A549 (cell line): Measurements from ENCODE around the gene CLSTN2. TPM values are rescaled to one million over a fixed set of nuclear protein-coding genes. Genes with fewer than 3 reads are reported as not detected.

Experiments
- ATAC-seq, 2 experiments: fragments of 200-7000 bp in 1 of 2; fragments of >200 bp in 1 of 2; cut with Nextera tagmentation in 1 of 2; cut with Tn5 transposase in 1 of 2; 3 replicates each; pipeline versions ENCODE4 v1.8.0 to v1.9.1; 2018 to 2020; ENCODE audit warnings: mild to moderate bottlenecking in 1 of 2, moderate library complexity in 1 of 2
- CTCF ChIA-PET: fragments of 300-600 bp; sonication (Branson Sonifier 250); formaldehyde crosslinking; extraction: SDS; loops from one replicate; lab custom pipeline; 2021; ENCODE audit warnings: antibody characterized with exemption, inconsistent platforms; lab: Yijun Ruan, JAX
- POLR2A ChIA-PET: fragments of 350-600 bp; formaldehyde crosslinking; extraction: SDS; loops from one replicate; lab custom pipeline; 2021; ENCODE audit warnings: antibody characterized with exemption, inconsistent platforms; lab: Yijun Ruan, JAX
- DNase-seq, 2 experiments: peaks; one replicate each; pipeline versions ENCODE4 v3.0.0 to v3.0.0-alpha.2; 2011 to 2016; ENCODE audit warnings: low read depth in 1 of 2, low spot score in 1 of 2
- FAIRE-seq: peaks from 2 replicates; lab custom pipeline; 2011; peaks lifted over from hg19 to GRCh38; lab: Jason Lieb, UNC
- H3K27ac ChIP-seq, 2 experiments: fragments of >200 bp; sonication (Bioruptor Twin); formaldehyde crosslinking; 3 replicates each; pipeline ENCODE4 v1.5.1; 2016 to 2017
- H3K4me1 ChIP-seq: fragments of >200 bp; sonication (Bioruptor Twin); formaldehyde crosslinking; 3 replicates; pipeline ENCODE4 v1.6.1; 2016
- H3K4me2 ChIP-seq: fragments of >200 bp; sonication (Bioruptor Twin); formaldehyde crosslinking; 3 replicates; pipeline ENCODE4 v1.6.1; 2016
- H3K4me3 ChIP-seq: fragments of >200 bp; sonication (Bioruptor Twin); formaldehyde crosslinking; 3 replicates; pipeline ENCODE4 v1.5.1; 2016
- H3K9me3 ChIP-seq: fragments of >200 bp; sonication (Bioruptor Twin); formaldehyde crosslinking; 3 replicates; pipeline ENCODE4 v1.6.1; 2016
- BHLHE40 ChIP-seq: IDR thresholded peaks from 2 replicates; pipeline ENCODE4 v1.6.1; 2012; ENCODE audit warnings: low read depth, low read length, inconsistent platforms
- CHD4 ChIP-seq: fragments of 200-600 bp; sonication (generic); IDR thresholded peaks from 2 replicates; pipeline ENCODE4 v1.6.1; 2016; ENCODE audit warnings: antibody characterized with exemption, mild to moderate bottlenecking, borderline replicate concordance
- EHMT2 ChIP-seq: fragments of 200-600 bp; sonication (generic); IDR thresholded peaks from 2 replicates; pipeline ENCODE4 v1.6.1; 2016; ENCODE audit warnings: antibody characterized with exemption, low read depth, mild to moderate bottlenecking, moderate library complexity
- FOSB ChIP-seq: fragments of 250-450 bp; sonication (Bioruptor Pico); IDR thresholded peaks from 2 replicates; pipeline ENCODE4 v1.5.0; 2020; ENCODE audit warnings: mild to moderate bottlenecking, moderate library complexity
- FOXS1 ChIP-seq: fragments of 250-450 bp; sonication (Bioruptor Pico); IDR thresholded peaks from 2 replicates; pipeline ENCODE4 v1.5.0; 2020; ENCODE audit warnings: mild to moderate bottlenecking, moderate library complexity
- HOXA7 ChIP-seq: fragments of 250-450 bp; sonication (Bioruptor Pico); IDR thresholded peaks from 2 replicates; pipeline ENCODE4 v1.5.0; 2020; ENCODE audit warnings: mild to moderate bottlenecking, moderate library complexity
- HOXB13 ChIP-seq: fragments of 250-450 bp; sonication (Bioruptor Pico); IDR thresholded peaks from 2 replicates; pipeline ENCODE4 v1.5.0; 2020; ENCODE audit warnings: low read depth, mild to moderate bottlenecking, moderate library complexity
- MAFK ChIP-seq: fragments of 450-650 bp; IDR thresholded peaks from 2 replicates; pipeline ENCODE4 v1.6.1; 2014; ENCODE audit not compliant: partially characterized antibody
- NFE2L2 ChIP-seq: fragments of 150-350 bp; conservative IDR thresholded peaks from 2 replicates; pipeline ENCODE4 v1.6.1; 2014; ENCODE audit warnings: low read length
- NPAS2 ChIP-seq: fragments of 250-450 bp; sonication (Bioruptor Pico); IDR thresholded peaks from 2 replicates; pipeline ENCODE4 v1.8.0; 2022; ENCODE audit warnings: mild to moderate bottlenecking, moderate library complexity, borderline replicate concordance
- PHF8 ChIP-seq: fragments of 200-600 bp; sonication (generic); IDR thresholded peaks from 2 replicates; pipeline ENCODE4 v1.6.1; 2016; ENCODE audit warnings: low read depth, mild to moderate bottlenecking, antibody characterized with exemption, moderate library complexity, borderline replicate concordance
- RFX5 ChIP-seq: fragments of 450-650 bp; IDR thresholded peaks from 2 replicates; pipeline ENCODE4 v1.7.1; 2014; ENCODE audit warnings: antibody characterized with exemption, mild to moderate bottlenecking, moderate library complexity
- SREBF2 ChIP-seq: fragments of 450-650 bp; IDR thresholded peaks from 2 replicates; pipeline ENCODE4 v1.6.1; 2014; ENCODE audit warnings: mild to moderate bottlenecking, moderate library complexity
- ZNF302 ChIP-seq: fragments of 250-450 bp; sonication (Bioruptor Pico); IDR thresholded peaks from 2 replicates; pipeline ENCODE4 v1.9.0; 2021; ENCODE audit warnings: inconsistent platforms, mild to moderate bottlenecking, moderate library complexity
- WGBS: methylation state at CpG from one replicate; pipeline ENCODE4 v1.1.6; 2017; ENCODE audit errors: missing lambda C conversion rate; 5-methylcytosine and 5-hydroxymethylcytosine counted together
- polyA plus RNA-seq, 4 experiments: library from polyadenylated mRNA; depleted of rRNA in 3 of 4; stranded (reverse); fragments of >200 nt; fragmentation: RNase III in 1 of 4; extraction: RNeasy Plus Mini Kit Qiagen cat#74134 plus additional on column Dnase treatment in 1 of 4; gene quantifications; 2 replicates in 3 of 4; 3 replicates in 1 of 4; pipeline ENCODE4 v1.2.3, GENCODE V29; 2011 to 2017
- TF ChIP-seq, protein P1 (sequence below): fragments of 250-450 bp; sonication (Bioruptor Pico); IDR thresholded peaks from 2 replicates; pipeline ENCODE4 v1.5.0; 2021; ENCODE audit warnings: mild to moderate bottlenecking, moderate library complexity, borderline replicate concordance
- TF ChIP-seq, protein P2 (sequence below): IDR thresholded peaks from 2 replicates; pipeline ENCODE4 v1.6.1; 2012
- TF ChIP-seq, protein P3 (sequence below): fragments of 150-350 bp; IDR thresholded peaks from 2 replicates; pipeline ENCODE4 v1.6.1; 2014; ENCODE audit warnings: low read depth, mild to moderate bottlenecking, low read length
- TF ChIP-seq, protein P4 (sequence below): fragments of >200 bp; sonication (Bioruptor Twin); formaldehyde crosslinking; IDR thresholded peaks from 3 replicates; pipeline ENCODE4 v1.5.1; 2016

Gene CLSTN2
- polyA plus RNA-seq, 2 of the 4 experiments (the other 2 are of a cell fraction) = 0.03 to 0.04 TPM

DNA sequence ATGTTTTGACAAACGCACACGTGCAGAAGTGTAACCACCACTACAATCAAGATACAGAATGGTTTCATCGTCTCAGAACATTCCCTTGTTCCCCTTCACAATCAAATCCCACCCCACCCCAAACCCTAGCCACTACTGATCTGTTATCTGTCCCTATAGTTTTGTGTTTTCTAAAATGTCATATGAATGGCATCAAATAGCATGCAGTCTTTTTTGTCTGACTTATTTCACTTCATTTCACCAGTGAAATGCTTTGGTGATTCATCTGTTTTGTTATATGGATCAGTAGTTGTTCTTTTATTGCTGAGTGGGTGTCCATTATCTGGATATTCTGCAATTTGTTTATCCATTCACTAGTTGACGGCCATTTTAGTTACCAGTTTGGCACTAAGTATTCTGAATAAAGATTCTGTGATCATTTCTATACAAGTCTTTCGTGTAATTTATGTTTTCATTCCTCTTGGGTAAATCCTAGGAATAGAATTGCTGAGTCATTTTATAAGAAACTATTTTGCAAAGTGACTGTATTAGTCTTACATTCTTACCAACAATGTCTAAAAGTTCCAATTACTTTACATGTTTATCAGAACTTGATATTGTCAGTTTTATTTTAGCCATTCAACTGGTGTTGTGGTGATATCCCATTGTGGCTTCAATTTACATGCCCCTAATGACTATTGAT lies 232.8 kb downstream of the CLSTN2 start:
- H3K27ac ChIP-seq = no peak overlapping the region
- POLR2A ChIA-PET = no interaction called here
- H3K4me3 ChIP-seq = no peak overlapping the region
- CTCF ChIA-PET = no interaction called here
- FAIRE-seq (no peak), ATAC-seq (no peak), DNase-seq (no peak)
- TF ChIP-seq ZNF302 (CRISPR knock-in tag) = no peak
- peak; percentile 63 for TF ChIP-seq MAFK
- TF ChIP-seq NFE2L2 = peak; percentile 36; the same call in 1 of the 2 replicates
- H3K9me3 ChIP-seq = no peaks in the 10 kb centered on the region
- H3K4me2 ChIP-seq = no peak overlapping the region
- H3K4me1 ChIP-seq = no peaks in the 10 kb centered on the region
- WGBS = 54% methylated on average over 5 of the region's 5 CpGs

DNA sequence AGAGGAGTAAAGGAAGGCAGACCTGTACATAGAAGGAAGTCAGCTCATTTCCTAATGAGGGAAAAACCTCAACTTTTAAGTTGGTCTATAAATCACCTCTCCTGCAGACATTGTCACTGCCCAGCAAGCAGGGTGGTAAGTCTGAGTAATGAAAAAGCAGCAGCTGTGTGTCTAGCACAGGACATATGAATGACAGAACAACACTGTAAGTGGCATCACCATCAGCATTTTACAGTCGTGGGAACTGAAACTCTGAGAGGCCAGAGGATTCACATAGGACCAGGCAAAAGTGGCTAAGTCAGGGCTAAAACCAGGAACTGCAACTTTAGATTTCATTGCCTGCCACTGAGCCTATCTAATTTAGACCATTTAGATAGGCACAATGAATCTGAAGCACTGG lies 235.6 kb downstream of the CLSTN2 start:
- H3K4me2 ChIP-seq = no peak overlapping the region
- TF ChIP-seq, protein P1, sequence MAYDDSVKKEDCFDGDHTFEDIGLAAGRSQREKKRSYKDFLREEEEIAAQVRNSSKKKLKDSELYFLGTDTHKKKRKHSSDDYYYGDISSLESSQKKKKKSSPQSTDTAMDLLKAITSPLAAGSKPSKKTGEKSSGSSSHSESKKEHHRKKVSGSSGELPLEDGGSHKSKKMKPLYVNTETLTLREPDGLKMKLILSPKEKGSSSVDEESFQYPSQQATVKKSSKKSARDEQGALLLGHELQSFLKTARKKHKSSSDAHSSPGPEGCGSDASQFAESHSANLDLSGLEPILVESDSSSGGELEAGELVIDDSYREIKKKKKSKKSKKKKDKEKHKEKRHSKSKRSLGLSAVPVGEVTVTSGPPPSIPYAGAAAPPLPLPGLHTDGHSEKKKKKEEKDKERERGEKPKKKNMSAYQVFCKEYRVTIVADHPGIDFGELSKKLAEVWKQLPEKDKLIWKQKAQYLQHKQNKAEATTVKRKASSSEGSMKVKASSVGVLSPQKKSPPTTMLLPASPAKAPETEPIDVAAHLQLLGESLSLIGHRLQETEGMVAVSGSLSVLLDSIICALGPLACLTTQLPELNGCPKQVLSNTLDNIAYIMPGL (CRISPR knock-in tag) = no peak
- no peak for TF ChIP-seq MAFK
- TF ChIP-seq NPAS2 = no peak
- TF ChIP-seq RFX5 = no peak
- TF ChIP-seq FOSB (CRISPR knock-in tag) = no peak
- TF ChIP-seq CHD4 = no peak
- no peak for TF ChIP-seq PHF8
- no peak for TF ChIP-seq BHLHE40
- TF ChIP-seq SREBF2 = no peak
- TF ChIP-seq, protein P2, sequence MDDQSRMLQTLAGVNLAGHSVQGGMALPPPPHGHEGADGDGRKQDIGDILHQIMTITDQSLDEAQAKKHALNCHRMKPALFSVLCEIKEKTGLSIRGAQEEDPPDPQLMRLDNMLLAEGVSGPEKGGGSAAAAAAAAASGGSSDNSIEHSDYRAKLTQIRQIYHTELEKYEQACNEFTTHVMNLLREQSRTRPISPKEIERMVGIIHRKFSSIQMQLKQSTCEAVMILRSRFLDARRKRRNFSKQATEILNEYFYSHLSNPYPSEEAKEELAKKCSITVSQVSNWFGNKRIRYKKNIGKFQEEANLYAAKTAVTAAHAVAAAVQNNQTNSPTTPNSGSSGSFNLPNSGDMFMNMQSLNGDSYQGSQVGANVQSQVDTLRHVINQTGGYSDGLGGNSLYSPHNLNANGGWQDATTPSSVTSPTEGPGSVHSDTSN = no peak
- no peak for TF ChIP-seq FOXS1
- no peak for TF ChIP-seq HOXB13 (CRISPR knock-in tag)
- no peak for FAIRE-seq
- WGBS = 0% methylated on average over 1 of the region's 1 CpG
- DNase-seq = no peak
- no peak for ATAC-seq
- no peaks in the 10 kb centered on the region for H3K4me1 ChIP-seq
- POLR2A ChIA-PET = no interaction called here
- H3K9me3 ChIP-seq = no peaks in the 10 kb centered on the region
- CTCF ChIA-PET = interaction anchor here (0.8 kb wide), 1 partner anchor 282 kb away, joined by 3 read pairs; no protein-coding TSS in a partner anchor
- no peak overlapping the region for H3K4me3 ChIP-seq
- no peak overlapping the region for H3K27ac ChIP-seq

DNA sequence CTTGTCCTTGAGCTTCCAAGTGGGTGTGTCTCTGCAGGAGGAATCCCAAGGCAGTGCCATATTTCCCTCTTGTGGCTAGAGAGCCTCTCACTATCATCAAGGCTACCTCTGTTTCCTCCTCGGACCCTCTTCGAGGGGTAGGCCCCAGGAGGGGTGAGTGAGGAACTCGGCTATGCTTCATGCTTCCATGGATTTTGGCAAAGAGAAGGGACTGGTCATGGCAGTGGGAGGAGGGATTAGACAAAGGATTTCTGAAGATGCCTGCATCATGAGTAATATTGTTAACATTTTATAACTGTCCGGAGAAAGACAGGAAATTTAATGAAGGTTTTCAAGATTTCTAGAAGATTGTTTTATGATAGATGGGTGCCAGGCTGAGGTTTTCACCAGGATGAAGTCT lies 241.5 kb downstream of the CLSTN2 start:
- H3K4me2 ChIP-seq = no peak overlapping the region
- no peak for FAIRE-seq
- ChIA-PET POLR2A (no interaction called here), CTCF (interaction anchor here (1.3 kb wide), 1 partner anchor 13 kb away, joined by 3 read pairs; no protein-coding TSS in a partner anchor)
- H3K27ac ChIP-seq = no peak overlapping the region
- no peak overlapping the region for H3K4me3 ChIP-seq
- H3K9me3 ChIP-seq = no peaks in the 10 kb centered on the region
- no peak for TF ChIP-seq EHMT2
- TF ChIP-seq, protein P3, sequence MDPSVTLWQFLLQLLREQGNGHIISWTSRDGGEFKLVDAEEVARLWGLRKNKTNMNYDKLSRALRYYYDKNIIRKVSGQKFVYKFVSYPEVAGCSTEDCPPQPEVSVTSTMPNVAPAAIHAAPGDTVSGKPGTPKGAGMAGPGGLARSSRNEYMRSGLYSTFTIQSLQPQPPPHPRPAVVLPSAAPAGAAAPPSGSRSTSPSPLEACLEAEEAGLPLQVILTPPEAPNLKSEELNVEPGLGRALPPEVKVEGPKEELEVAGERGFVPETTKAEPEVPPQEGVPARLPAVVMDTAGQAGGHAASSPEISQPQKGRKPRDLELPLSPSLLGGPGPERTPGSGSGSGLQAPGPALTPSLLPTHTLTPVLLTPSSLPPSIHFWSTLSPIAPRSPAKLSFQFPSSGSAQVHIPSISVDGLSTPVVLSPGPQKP = no peak
- TF ChIP-seq HOXA7 (CRISPR knock-in tag) = no peak
- TF ChIP-seq, protein P4, sequence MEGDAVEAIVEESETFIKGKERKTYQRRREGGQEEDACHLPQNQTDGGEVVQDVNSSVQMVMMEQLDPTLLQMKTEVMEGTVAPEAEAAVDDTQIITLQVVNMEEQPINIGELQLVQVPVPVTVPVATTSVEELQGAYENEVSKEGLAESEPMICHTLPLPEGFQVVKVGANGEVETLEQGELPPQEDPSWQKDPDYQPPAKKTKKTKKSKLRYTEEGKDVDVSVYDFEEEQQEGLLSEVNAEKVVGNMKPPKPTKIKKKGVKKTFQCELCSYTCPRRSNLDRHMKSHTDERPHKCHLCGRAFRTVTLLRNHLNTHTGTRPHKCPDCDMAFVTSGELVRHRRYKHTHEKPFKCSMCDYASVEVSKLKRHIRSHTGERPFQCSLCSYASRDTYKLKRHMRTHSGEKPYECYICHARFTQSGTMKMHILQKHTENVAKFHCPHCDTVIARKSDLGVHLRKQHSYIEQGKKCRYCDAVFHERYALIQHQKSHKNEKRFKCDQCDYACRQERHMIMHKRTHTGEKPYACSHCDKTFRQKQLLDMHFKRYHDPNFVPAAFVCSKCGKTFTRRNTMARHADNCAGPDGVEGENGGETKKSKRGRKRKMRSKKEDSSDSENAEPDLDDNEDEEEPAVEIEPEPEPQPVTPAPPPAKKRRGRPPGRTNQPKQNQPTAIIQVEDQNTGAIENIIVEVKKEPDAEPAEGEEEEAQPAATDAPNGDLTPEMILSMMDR = no peak
- 7% methylated on average over 4 of the region's 4 CpGs for WGBS
- ATAC-seq = no peak
- no peak for DNase-seq
- H3K4me1 ChIP-seq = no peaks in the 10 kb centered on the region
